ENCODE data around the gene CSNK1D.
A peak's percentile ranks its signal among the peaks of the same experiment; 100 is the strongest.

Gene CSNK1D

GRCh38 chr17:82273327-82274133 is at the start of gene CSNK1D:
TSS of gene CSNK1D (minus strand) at chr17:82273700. CDS start at chr17:82273381, 319 bp downstream.
- H3K4me3 ChIP-seq (ENCODE audit: low read depth, low read length): peak within 1 kb of the TSS; percentile 84
- DNase-seq (ENCODE audit: low read depth): no peak
- no peak for TF ChIP-seq CTCF (IDR thresholded peaks at IDR 0.05; ENCODE audit: low read depth, low read length, missing control alignments)

DNA sequence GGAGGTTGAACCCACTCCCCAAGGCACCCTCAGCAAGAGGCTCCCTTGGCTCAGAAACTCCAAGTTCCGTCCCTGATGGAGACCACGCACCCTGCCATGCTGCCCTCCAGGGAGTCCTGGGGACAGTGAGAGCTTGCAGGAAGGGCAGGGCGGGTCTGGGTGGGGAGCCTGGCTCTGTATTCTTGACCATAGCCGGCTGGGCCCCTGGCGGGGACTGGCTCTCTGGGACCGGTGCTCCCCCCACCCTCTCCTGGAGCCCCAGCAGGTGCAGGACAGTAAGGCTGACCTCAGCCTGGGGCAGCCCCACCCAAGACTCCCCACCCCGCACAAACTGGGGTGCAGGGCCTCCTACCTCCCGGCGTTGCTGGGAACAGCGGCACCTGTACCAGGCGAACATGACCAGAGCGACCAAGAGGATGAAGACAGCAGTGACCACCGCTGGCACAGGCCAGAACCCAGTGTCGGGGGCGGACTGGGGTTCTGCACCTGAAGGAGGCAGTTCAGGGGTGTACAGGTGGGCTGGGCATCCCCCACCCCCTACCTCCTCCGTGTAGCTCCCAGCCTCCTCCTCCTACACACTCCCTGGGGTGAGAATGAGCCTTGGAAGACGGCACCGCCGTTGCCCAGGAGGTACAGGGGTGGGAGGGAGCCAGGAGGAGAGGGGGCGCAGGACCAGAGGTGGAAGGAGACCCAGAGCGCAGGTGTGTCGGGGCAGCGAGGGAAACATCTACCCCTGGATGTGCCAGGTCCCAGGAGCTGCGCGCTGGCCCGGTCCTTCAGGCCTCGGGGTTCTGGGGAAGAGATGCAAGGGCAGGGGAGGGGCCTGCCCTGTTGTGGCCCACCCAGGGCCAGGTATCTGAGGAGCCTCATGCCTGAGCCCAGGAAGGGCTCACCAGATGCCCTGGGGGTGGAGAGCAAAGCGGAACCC is 49.3 kb upstream of the CSNK1D start:
- no peak overlapping the region for H3K4me3 ChIP-seq (ENCODE audit: low read depth, low read length)
- DNase-seq (ENCODE audit: low read depth): no peak
- TF ChIP-seq CTCF (IDR thresholded peaks at IDR 0.05; ENCODE audit: low read depth, low read length, missing control alignments): no peak

- H3K4me3 ChIP-seq (ENCODE audit: low read depth, low read length): no peak overlapping the region
- no peak for TF ChIP-seq CTCF (IDR thresholded peaks at IDR 0.05; ENCODE audit: low read depth, low read length, missing control alignments)
- no peak for DNase-seq (ENCODE audit: low read depth)
These were observed 48.5 kb upstream of the CSNK1D start for GRCh38 chr17:82321947-82322466.

DNA sequence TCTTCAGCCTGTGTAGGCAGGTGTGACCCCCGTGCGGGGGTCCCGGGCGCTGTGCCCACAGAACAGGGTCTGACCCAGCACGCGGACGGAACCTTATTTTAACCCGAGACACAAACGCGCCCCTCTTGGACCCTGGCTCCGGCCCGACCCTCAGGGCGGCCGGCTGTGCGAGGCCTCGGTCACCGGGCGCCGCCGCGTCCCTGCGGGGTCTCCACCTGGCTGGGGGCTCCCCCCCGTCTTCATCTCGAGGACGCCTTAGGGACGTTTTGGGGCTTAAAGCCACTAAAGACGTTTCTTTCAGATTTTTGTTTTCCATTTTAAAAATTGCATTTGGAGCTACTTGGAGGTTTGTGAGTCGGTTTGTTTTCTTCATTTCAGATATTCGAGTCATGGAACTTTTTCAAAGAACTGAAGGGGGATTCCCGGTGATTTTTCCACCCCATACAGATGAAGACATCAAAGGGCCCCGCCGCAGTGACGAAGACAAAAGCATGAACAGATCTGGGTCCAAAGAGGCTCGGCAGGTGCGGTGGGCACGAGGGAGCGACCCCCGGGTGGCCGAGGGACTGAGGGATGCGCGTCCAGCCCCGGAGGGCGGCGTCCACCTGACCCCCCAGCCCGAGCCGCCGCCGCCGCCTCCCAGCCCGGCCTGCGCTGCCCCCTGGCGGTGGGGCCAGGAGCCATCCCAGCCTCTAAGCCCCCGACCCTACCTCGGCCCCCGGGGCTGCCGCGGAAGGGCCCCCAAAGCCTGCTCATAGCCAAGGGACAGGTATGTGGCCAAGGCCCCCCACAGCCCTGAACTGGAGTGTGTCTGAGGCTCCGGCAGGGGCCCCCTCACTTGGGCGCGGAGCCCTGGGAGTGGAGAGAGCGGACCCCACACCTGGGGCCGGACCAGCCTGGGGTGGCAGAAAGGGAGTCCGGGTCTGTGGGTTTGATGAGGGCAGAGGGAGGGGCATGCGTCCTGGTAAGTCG is 47.7 kb upstream of the CSNK1D start:
- DNase-seq (ENCODE audit: low read depth): no peak
- H3K4me3 ChIP-seq (ENCODE audit: low read depth, low read length): no peak overlapping the region; the same call in 1 of the 2 replicates

DNA sequence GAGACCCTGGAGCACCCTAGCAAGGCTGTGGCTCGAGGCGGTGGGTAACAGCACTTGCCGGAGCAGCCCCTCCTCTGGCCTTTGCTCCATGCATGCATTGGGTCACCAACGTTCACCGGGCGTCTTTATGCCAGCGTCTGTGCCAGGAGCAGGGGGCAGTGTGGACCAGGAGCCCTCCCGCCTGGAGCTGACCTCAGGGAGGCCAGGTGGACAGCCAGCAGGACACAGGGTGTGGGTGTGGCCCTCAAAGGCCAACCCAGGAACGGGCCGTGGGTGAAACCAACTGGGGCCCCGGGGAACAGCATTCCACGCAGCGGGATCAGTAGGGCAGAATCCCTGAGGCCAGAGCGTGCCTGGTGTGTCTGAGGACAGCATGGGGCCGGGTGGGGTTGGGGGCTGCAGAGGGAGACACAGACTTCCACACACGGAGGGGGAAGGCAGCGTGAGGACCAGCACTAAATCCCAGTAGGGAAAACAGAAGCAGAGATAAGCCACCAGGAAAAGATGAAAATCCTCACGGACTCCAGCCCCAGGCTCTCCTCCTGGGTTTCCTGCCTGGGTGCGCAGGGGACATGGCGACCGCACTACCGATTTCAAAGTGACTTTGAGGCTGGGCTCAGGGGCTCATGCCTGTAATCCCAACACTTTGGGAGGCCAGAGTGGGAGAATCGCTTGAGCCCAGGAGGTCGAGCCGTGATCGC is 46.8 kb upstream of the CSNK1D start:
- H3K4me3 ChIP-seq (ENCODE audit: low read depth, low read length): no peak overlapping the region
- no peak for TF ChIP-seq CTCF (IDR thresholded peaks at IDR 0.05; ENCODE audit: low read depth, low read length, missing control alignments)
- no peak for DNase-seq (ENCODE audit: low read depth)

More for the DNA sequence above, 47.7 kb upstream of the CSNK1D start:
- TF ChIP-seq CTCF (IDR thresholded peaks at IDR 0.05; ENCODE audit: low read depth, low read length, missing control alignments): peak; percentile 69
